HG02623 (cell line): ENCODE measurements around the gene LOC101059915.
"Not testable (repeated sequence)": the region's sequence is repeated elsewhere in the genome, so short reads cannot be mapped to it uniquely, and the experiment has no call there.

ENCODE experiments used
- ATAC-seq: cut with Tn5 transposase; IDR thresholded peaks from one replicate; pipeline ENCODE4 v1.9.1; 2021; ENCODE audit warnings: moderate library complexity; ENCODE audit not compliant: unreplicated experiment

Gene LOC101059915

GRCh38 chrX:71638409-71638808 is 28.9 kb upstream of the LOC101059915 start:
- no peak for ATAC-seq

- ATAC-seq = no peak
Measured at GRCh38 chrX:71640002-71640401, 27.3 kb upstream of the LOC101059915 start.

- not testable (repeated sequence) for ATAC-seq
Measured at GRCh38 chrX:71644406-71644805, 22.9 kb upstream of the LOC101059915 start.

DNA sequence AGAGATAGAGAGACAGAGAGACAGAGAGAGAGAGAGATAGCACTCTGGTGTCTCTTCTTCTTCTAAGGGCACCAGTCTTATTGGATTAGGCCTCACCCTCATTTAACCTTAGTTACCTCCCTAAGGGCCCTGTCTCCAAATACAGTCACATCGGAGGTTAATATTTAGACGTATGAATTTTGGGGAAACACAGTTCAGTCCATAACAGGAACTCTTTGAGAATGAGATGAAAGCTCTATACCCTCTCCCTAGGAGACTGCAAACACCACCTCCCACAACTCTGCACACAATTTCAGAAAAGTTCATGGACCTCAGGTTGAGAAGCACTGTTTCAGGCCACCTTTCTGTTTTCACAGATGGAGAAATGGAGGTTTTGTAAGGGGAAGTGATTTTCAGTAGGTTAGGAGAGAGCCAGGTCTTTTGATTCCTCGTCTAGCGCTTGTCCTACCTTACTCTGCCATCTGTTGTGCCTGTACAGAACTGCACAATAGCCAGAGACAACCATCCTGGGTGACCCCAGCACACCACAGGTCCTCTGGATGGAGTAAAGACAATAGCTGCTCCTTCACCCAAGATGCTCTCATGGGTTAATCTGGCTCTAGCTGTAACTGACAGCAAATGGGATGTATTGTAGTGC is 16.9 kb upstream of the LOC101059915 start:
- ATAC-seq = peak; percentile 71

- ATAC-seq = no peak
Measured at GRCh38 chrX:71652405-71652804, 14.9 kb upstream of the LOC101059915 start.

GRCh38 chrX:71653344-71653743 is 14.0 kb upstream of the LOC101059915 start:
- no peak for ATAC-seq

DNA sequence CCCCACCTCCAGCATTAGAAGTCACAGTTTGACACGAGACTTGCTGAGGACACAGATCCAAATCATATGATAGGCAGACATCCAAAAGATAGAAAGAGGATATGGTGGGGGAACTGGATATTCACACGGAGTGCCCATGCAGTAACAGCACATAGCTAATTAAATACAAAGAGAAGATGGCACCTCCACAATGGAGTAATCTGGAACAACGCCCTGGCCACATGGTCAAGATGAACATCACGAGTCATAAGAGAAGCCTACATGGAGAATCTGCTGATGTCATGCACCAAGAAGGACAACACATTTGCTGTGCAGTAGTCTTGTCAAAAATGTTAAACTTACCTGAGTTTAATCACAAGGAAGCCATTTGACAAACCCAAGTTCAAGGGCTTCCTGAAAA is 10.1 kb upstream of the LOC101059915 start:
- no peak for ATAC-seq

- ATAC-seq = no peak
Measured at GRCh38 chrX:71659342-71659741, 8.0 kb upstream of the LOC101059915 start.

DNA sequence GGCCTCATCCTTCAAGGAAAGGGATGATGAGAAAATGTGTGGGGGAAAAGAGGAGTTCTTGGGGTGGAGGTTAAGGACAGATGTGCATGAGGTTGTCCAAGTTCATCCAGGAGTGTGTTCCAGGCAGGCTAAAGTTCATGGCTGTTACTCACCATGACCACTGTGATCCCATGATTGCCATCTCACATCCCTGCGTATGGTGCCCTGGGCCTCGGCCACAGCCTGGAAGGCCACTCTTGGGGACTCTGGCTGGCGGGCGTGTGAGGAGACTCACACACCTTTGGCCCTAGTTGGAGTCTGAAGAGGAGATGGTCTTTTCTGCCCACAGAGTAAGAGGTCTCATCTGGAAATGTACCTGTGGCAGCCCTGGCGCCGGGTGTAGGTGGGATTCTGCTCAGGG is 7.4 kb upstream of the LOC101059915 start:
- ATAC-seq = no peak

DNA sequence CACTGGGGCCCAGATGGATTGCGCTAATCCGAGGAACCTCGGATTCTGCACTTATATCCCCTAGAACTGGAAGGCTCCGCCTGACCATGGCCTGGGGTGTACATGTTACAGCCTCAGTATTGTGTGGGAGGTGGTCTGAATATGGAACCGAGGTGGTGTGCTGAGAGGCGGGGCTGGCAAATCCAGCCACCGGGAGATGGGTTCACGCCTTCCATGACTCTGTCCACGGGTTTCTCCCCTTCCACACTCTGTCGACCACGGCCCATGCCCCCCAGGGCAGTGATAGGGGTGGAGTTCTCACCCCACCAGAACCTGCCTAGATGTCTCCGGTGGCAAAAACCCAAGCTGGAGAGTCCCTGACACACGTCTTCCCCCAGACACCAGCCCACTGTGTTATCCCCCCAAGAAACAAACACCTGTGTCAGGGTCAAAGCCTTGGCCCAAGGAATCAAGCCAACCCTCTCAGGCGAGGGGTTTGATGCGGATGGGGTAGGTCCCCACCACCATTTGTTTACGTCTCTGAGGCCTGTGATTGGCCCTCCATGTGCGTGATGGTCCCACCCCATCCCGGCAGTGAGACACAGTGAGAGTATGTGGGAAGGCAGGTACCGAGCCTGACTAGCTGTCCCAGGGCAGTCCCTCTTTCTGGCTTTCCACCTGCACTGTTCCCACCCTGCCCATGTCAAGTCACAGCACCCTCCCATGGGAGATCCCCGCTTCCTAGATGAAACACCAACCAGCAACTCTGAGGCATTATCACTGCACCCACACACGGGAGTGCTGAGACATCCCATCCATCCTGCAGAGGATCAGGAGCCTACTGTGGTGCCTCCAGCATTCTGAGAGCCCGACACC is 6.6 kb upstream of the LOC101059915 start:
- no peak for ATAC-seq

GRCh38 chrX:71661919-71662318 is 5.4 kb upstream of the LOC101059915 start:
- no peak for ATAC-seq

DNA sequence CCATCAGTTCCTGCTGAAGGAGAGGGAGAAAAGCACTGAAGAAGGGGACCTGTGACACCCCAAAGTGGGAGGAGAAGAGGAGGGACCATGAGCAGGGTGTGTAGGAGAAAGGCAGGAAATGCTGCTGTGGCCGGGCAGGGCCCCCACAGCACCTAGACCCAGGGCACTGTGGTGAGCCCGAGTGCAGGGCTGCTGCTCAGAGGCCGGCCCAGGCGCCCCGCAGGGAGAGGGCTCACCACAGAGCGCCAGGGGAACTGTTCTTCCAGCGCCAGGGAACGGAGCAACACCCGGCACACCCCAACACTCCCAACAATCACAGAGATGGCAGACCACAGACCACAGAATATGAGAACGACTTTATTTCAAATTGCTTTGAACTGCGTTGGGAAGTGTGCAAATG is 4.7 kb upstream of the LOC101059915 start:
- ATAC-seq = not testable (repeated sequence)

DNA sequence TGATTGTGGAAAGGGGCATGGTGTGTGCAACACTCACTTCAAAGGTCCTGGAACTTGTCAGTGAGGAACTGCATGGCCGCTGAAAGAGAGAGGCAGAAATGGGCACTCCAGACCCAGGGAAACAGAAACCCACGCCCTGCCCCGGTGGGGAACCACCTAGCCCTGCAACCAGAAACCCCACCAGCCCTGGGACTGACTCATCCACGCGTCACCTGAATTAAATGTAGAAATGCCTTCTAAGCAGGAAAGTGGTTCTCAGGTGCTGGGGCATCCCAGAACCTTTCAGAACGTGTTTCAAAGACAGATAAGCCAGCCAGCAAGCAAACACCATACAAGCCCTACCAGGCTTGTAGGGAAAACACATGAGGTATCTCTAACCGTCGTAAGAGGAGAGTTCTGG is 4.1 kb upstream of the LOC101059915 start:
- ATAC-seq = not testable (repeated sequence)

- ATAC-seq = not testable (repeated sequence)
Measured at GRCh38 chrX:71664202-71664601, 3.1 kb upstream of the LOC101059915 start.

DNA sequence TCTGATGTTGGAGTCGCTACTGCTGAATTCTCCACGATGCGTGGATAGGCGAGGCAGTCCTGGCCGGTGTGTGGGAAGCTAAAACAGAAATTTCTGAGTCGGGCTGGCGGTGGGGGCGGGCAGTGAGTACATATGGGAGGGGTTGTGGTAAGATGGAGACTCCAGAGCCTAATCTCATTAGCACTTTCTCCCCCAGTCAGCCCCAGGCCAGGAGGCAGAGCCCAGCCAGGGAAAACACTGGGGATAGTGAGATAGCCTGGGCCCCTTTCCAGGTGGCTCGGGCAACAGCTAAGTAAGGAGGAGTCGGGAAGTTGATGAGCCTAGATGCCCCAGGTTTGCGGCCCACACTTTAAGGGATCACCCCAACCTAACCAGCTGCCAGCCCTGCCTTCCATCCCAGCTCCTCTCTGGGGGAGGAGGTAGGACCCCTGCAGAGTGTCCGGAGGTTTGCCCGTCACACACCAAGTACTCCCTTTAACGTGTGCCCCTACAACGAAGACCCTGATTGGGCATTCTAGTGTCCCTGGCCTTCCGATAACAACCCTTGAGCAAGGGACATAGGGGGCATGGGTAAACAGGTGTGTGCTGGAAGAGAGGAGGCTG is 2.4 kb upstream of the LOC101059915 start:
- ATAC-seq = no peak

- no peak for ATAC-seq
Measured at GRCh38 chrX:71665747-71666146, 1.6 kb upstream of the LOC101059915 start.

- ATAC-seq = no peak
Measured at GRCh38 chrX:71666240-71667223, 814 bp upstream of the LOC101059915 start.

GRCh38 chrX:71668248-71668595 is 876 bp downstream of the LOC101059915 start:
- ATAC-seq = no peak

DNA sequence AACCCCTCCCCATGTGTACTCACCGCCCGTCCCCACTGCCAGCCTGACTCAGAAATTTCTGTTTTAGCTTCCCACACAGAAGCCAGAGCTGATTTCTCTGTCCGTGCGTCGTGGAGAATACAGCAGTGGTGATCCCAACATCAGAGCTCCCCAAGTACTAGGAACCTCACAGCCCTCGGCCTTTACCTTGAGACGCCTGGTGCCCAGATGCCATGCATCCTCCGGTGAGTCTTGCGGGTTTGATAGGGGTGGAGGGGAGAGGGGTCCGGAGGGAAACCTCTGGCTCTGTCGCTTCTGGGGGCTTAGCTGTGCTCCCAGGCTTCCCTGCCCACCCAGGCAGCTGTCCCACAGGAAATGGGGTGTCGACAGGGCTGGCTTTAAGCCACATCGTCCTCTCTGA is 2.1 kb downstream of the LOC101059915 start:
- ATAC-seq = no peak

DNA sequence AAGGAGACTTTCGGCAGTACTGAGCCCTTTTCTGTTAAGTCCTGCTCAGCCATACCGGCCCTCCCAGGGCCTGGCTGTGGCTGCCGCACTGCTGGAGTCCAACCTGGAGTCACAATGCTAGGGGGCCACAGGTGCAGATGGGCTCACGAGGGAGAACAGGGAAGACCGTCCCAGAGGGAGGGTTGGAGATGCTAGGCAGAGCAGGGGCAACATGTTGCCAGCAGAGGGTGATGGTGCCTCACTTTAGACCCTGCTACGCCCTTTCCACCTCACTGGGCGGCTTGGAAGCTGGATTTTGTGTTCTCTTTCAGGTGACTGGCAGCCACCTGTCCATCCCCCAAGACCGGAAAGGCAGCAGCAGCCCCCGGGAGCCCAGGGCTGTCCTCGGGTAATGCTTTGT is 2.6 kb downstream of the LOC101059915 start:
- ATAC-seq = not testable (repeated sequence)
